Calu3 (cell line): ENCODE data around the gene WNK1. TPM values are rescaled to one million over a fixed set of nuclear protein-coding genes. Genes with fewer than 3 reads are reported as not detected.
"Not testable (repeated sequence)": the region's sequence is repeated elsewhere in the genome, so short reads cannot be mapped to it uniquely, and the experiment has no call there.

Source experiments
- BruUV-seq: library from RNA; stranded (reverse); fragments of 400-500 nt; replicated peaks from 2 replicates; lab custom pipeline; 2021; lab: Mats Ljungman, UMichigan
- CTCF ChIA-PET: fragments of 300-600 bp; sonication (Branson Sonifier 250); formaldehyde crosslinking; loops from one replicate; lab custom pipeline; 2022; ENCODE audit warnings: antibody characterized with exemption; lab: Charles Lee
- DNase-seq: peaks from one replicate; pipeline ENCODE4 v3.0.0; 2022
- H3K27ac Mint-ChIP-seq: one replicate; pipeline ENCODE4 v1.8.0; 2022; ENCODE audit warnings: mixed read lengths; ENCODE audit not compliant: unreplicated experiment
- H3K27me3 Mint-ChIP-seq: one replicate; pipeline ENCODE4 v1.8.0; 2022; ENCODE audit warnings: mixed read lengths; ENCODE audit not compliant: unreplicated experiment
- H3K36me3 Mint-ChIP-seq: one replicate; pipeline ENCODE4 v1.8.0; 2022; ENCODE audit warnings: mild to moderate bottlenecking, moderate library complexity, mixed read lengths; ENCODE audit not compliant: insufficient read depth, unreplicated experiment
- H3K4me1 Mint-ChIP-seq: one replicate; pipeline ENCODE4 v1.8.0; 2022; ENCODE audit warnings: mild to moderate bottlenecking, low read depth, mixed read lengths; ENCODE audit not compliant: unreplicated experiment
- H3K4me3 Mint-ChIP-seq: one replicate; pipeline ENCODE4 v1.8.0; 2022; ENCODE audit warnings: mild to moderate bottlenecking, low read depth, moderate library complexity, mixed read lengths; ENCODE audit not compliant: unreplicated experiment
- H3K9me3 Mint-ChIP-seq: one replicate; pipeline ENCODE4 v1.8.0; 2022; ENCODE audit warnings: low read depth, mixed read lengths; ENCODE audit not compliant: unreplicated experiment
- intact Hi-C: fragments of 100-400 bp; cut with micrococcal nuclease; formaldehyde crosslinking; loops from one replicate; pipeline ENCODE4 v1.10.0; 2022; ENCODE audit not compliant: unreplicated experiment
- total RNA-seq: library from RNA; stranded (reverse); gene quantifications from 2 replicates; pipeline ENCODE4 v1.2.3, GENCODE V29; 2022
- TF ChIP-seq, protein P1 (sequence below): fragments of 200-600 bp; IDR thresholded peaks from one replicate; pipeline ENCODE4 v1.8.0; 2022; ENCODE audit warnings: antibody characterized with exemption; ENCODE audit not compliant: unreplicated experiment

WNK1 gene
- total RNA-seq, 1 experiment from 2014 or later = 107 TPM

DNA sequence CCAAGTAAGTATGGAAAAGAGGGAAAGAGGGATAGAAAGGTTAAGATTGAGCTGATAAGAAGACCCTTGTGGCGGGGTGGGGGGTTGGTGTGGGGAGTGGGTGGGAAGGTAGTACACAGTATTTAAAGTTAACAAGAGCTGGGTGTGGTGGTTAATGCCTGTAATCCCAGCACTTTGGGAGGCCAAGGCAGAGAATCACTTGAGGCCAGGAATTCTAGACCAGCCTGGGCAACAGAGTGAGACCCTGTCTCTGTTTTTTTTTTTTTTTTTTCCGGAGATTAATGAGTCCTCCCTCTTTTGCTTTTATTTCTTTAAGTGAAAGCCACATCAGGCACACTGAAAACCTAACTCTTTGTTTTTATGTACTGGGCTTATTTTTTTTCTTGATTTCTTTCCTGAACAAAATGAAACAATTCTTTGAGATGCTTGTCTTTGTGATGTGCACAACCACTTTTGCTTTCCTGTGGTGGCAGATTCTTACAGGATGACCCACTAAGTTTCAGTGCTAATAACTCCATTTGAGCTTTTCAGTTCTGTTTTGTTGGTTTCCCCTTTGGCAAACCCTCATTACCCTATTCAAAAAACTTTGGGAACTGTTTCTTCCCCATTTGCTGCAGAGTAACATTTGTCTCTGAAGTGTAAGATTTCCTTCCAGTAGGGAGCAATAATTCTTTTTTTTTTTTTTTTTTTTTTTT is 54.8 kb downstream of the WNK1 start:
- BruUV-seq = no TSS peak
- CTCF ChIA-PET = interaction anchor here (0.7 kb wide), 1 partner anchor 61 kb away, joined by 3 read pairs; no protein-coding TSS in a partner anchor
- peaks cover 13% of the 10 kb centered on the region for H3K4me1 Mint-ChIP-seq
- H3K4me3 Mint-ChIP-seq = no peak overlapping the region
- no peak overlapping the region for H3K27ac Mint-ChIP-seq
- H3K9me3 Mint-ChIP-seq = no peaks in the 10 kb centered on the region
- DNase-seq = no peak
- TF ChIP-seq, protein P1, sequence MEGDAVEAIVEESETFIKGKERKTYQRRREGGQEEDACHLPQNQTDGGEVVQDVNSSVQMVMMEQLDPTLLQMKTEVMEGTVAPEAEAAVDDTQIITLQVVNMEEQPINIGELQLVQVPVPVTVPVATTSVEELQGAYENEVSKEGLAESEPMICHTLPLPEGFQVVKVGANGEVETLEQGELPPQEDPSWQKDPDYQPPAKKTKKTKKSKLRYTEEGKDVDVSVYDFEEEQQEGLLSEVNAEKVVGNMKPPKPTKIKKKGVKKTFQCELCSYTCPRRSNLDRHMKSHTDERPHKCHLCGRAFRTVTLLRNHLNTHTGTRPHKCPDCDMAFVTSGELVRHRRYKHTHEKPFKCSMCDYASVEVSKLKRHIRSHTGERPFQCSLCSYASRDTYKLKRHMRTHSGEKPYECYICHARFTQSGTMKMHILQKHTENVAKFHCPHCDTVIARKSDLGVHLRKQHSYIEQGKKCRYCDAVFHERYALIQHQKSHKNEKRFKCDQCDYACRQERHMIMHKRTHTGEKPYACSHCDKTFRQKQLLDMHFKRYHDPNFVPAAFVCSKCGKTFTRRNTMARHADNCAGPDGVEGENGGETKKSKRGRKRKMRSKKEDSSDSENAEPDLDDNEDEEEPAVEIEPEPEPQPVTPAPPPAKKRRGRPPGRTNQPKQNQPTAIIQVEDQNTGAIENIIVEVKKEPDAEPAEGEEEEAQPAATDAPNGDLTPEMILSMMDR = no peak
- H3K27me3 Mint-ChIP-seq = no peaks in the 10 kb centered on the region
- H3K36me3 Mint-ChIP-seq = no peaks in the 10 kb centered on the region
- intact Hi-C loops = no loop called here

DNA sequence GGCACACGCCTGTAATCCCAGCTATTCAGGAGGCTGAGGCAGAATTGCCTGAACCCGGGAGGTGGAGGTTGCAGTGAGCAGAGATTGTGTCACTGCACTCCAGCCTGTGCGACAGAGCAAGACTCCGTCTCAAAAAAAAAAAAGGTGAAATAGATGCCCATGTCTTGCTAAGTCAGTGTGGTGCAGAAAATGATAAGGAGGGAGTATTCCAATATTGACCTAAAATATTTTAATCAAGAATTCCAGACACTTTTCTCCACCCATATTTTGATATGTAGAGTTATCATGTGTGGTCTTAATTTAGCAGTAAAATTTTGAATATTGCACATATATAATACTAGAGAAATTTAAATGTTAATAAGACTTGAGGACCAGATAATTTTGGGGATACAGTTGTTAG is 57.7 kb downstream of the WNK1 start:
- intact Hi-C loops = loop anchor here (5.0 to 10.0 kb wide), 2 partner anchors 33 to 135 kb away; partner anchors contain the start of gene RAD52
- Mint-ChIP-seq H3K27ac (no peak overlapping the region), H3K4me3 (no peak overlapping the region), H3K36me3 (no peaks in the 10 kb centered on the region), H3K27me3 (no peaks in the 10 kb centered on the region), H3K4me1 (peaks cover 21% of the 10 kb centered on the region), H3K9me3 (no peaks in the 10 kb centered on the region)
- no TSS peak for BruUV-seq
- no peak for DNase-seq
- TF ChIP-seq, protein P1 = no peak
- CTCF ChIA-PET = interaction anchor here (0.6 kb wide), 2 partner anchors 14 to 776 kb away, joined by 5 to 6 read pairs; no protein-coding TSS in a partner anchor

DNA sequence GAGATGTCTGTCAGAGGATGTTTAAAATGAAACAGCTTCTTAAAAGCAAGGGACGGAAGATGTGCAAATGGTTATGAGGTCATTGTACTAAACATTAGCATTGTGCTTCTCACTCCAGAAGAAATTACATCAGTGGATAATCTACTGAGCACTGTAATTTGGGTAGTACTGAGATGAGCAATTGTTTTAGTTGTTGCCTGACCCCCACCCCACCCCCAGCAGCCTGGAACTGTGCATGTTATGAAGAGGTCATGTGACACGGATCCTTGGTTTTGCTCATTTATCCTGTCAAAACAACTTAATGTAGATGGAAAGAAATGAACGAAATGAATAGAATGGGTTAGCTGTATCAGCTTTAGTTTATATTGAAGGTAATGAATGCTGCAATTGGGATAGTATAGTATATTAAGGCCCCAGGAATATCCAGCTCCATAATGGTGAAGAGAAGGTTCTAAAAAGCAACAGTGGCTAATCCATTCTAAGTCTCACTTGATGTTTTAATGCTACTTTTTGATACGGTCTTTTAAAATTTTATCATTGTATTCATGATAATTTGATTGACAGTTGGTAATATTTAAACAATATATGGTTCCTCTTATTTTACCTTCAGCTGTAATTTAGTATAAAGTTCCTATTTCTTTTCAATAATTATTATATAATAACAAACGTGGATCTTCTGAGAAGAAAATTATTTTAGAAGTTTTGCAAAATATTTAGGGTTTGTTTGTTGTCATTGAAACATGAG is 58.5 kb downstream of the WNK1 start:
- no peaks in the 10 kb centered on the region for H3K9me3 Mint-ChIP-seq
- intact Hi-C loops = loop anchor here (5.0 to 10.0 kb wide), 2 partner anchors 34 to 134 kb away; partner anchors contain the start of gene RAD52
- CTCF ChIA-PET = interaction anchor here (0.5 to 0.6 kb wide), 3 partner anchors 11 to 232 kb away, joined by 3 to 5 read pairs (median 4); no protein-coding TSS in a partner anchor
- no peak for DNase-seq
- H3K27ac Mint-ChIP-seq = no peak overlapping the region
- no TSS peak for BruUV-seq
- no peaks in the 10 kb centered on the region for H3K27me3 Mint-ChIP-seq
- H3K36me3 Mint-ChIP-seq = no peaks in the 10 kb centered on the region
- TF ChIP-seq, protein P1 = no peak
- no peak overlapping the region for H3K4me3 Mint-ChIP-seq
- peaks cover 21% of the 10 kb centered on the region for H3K4me1 Mint-ChIP-seq

DNA sequence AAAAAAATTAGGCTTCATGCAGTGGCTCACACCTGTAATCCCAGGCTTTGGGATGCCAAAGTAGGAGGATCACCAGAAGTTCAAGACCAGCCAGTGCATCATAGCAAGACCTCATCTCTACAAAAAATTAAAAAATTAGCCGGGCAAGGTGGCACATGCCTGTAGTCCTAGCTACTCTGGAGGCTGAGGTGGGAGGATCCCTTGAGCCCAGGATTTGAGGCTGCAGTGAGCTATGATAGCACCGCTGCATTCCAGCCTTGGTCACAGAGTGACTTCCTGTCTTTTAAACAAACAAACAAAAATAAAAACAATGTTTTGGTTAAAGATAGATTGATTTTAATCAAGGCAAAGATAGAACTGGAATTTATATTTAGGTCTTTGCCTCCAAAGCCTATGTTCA is 60.6 kb downstream of the WNK1 start:
- CTCF ChIA-PET = interaction anchor here (0.6 kb wide), 1 partner anchor 303 kb away, joined by 3 read pairs; no protein-coding TSS in a partner anchor
- H3K27me3 Mint-ChIP-seq = no peaks in the 10 kb centered on the region
- TF ChIP-seq, protein P1 = no peak
- BruUV-seq = no TSS peak
- H3K9me3 Mint-ChIP-seq = no peaks in the 10 kb centered on the region
- no peak for DNase-seq
- no peak overlapping the region for H3K27ac Mint-ChIP-seq
- H3K36me3 Mint-ChIP-seq = peaks cover 5% of the 10 kb centered on the region
- H3K4me1 Mint-ChIP-seq = peaks cover 25% of the 10 kb centered on the region
- intact Hi-C loops = loop anchor here (2.0 to 10.0 kb wide), 3 partner anchors 36 to 132 kb away; partner anchors contain the start of gene RAD52
- no peak overlapping the region for H3K4me3 Mint-ChIP-seq

DNA sequence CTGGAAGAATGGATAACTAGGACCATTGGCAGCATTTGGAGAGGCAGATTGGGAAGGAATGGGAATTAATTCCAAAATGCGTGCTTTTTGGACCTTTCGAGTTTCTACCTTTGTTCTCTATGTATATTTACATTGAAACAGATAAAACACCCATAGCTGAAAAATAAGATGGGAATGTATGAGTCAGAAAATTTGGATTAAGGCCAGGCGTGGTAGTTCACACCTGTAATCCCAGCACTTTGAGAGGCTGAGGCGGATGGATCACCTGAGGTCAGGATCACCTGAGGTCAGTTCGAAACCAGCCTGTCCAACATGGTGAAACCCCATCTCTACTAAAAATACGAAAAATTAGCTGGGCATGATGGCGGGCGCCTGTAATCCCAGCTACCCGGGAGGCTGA is 65.1 kb downstream of the WNK1 start:
- not testable (repeated sequence) for H3K4me3 Mint-ChIP-seq, H3K27ac Mint-ChIP-seq, H3K9me3 Mint-ChIP-seq, H3K36me3 Mint-ChIP-seq, BruUV-seq, DNase-seq, H3K27me3 Mint-ChIP-seq
- CTCF ChIA-PET = interaction anchor here (0.6 to 1.4 kb wide), 2 partner anchors 104 to 246 kb away, joined by 3 read pairs; no protein-coding TSS in a partner anchor
- intact Hi-C loops = loop anchor here (5.0 to 10.0 kb wide), 2 partner anchors 127 to 275 kb away; partner anchors contain the start of gene RAD52
- H3K4me1 Mint-ChIP-seq = peaks cover 19% of the 10 kb centered on the region
